GM15510 (cell line): ENCODE results near the gene RAB36.

ENCODE experiments used
- POLR2A ChIP-seq: IDR thresholded peaks from 3 replicates; pipeline ENCODE4 v1.6.1; 2011; ENCODE audit warnings: borderline replicate concordance; ENCODE audit not compliant: insufficient read length; ENCODE audit errors: extremely low read depth

RAB36 gene

DNA sequence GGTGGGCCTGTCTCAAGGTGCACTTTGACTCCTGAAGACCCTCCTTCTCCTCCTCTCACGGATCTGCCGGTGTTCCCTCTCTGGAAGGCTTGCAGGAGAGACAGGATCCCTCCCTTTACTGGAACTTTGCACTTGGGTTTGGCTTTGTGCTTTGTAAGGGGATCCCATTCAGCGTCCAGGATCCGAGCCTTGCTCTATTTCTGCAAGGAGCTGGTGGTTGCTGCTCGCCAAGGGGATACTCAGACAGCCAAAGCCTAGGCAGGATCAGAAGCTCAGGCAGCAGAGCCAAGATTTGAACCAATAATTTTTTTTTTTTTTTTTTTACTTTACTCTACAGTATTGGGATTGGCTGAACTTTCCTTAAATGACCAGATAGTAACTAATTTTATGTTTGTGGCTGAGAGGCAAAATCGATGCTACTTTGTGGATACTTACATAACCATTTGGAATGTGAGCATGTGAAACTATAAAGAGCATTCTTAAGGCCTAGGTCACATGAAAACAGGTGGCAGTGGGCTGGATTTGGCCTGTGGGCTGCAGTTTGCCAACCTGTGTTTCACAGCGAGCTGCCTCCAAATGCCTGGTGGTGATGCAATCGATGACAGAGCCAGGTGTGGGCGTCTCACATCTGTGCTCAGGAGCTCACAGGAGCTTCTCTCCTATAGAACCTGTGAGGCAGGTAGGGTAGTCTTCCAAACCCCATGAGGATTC is 60.2 kb downstream of the RAB36 start:
- TF ChIP-seq POLR2A, result no peak

GRCh38 chr22:23206915-23207314 is 61.6 kb downstream of the RAB36 start:
- no peak for TF ChIP-seq POLR2A

DNA sequence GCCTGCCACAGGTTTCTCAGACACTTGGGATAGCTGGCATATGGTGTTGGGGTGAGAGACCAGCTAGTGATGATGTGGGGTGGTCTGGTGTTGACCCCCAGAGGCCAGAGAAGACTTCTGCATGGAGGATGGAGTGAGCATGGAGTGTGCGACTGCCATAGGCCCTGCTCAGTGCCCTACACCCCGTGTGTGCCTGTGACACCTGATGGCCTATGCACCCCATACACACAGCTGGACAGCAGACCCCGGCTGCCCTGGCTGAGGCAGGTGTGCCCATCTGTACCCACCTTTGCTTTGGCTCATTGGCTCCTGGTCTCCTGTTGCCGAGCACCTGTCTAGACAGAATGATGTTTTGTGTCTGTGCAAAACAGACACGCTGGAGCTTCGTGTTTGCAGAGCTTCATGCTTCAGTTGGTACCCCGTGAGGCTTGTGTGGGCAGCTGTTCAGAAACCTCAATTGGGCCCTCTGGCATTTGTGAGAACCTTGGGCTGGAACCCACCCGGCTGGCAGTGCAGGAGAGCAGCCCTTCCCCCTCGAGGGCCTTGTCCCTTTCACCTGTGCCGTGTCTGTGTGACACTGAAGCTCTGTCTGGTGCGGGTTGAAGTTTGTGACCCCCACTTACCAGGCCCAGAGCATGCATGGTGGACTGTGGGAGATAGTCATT is 62.6 kb downstream of the RAB36 start:
- TF ChIP-seq POLR2A, result no peak

- TF ChIP-seq POLR2A, result no peak
Observed at GRCh38 chr22:23210428-23211170, 65.3 kb downstream of the RAB36 start.

- TF ChIP-seq POLR2A, result no peak
Observed at GRCh38 chr22:23211622-23212021, 66.3 kb downstream of the RAB36 start.

- TF ChIP-seq POLR2A, result no peak
Observed at GRCh38 chr22:23212061-23213021, 67.1 kb downstream of the RAB36 start.

GRCh38 chr22:23213022-23213555 is 67.8 kb downstream of the RAB36 start:
- no peak for TF ChIP-seq POLR2A

GRCh38 chr22:23213581-23214334 is 68.5 kb downstream of the RAB36 start:
- no peak for TF ChIP-seq POLR2A
